ENCODE measurements around the gene RYR2. TPM values are rescaled to one million over a fixed set of nuclear protein-coding genes. Genes with fewer than 3 reads are reported as not detected.
"Not testable (repeated sequence)": the region's sequence is repeated elsewhere in the genome, so short reads cannot be mapped to it uniquely, and the experiment has no call there.

The RYR2 gene
- total RNA-seq, 1 donor from 2014 or later: 0.02 TPM

DNA sequence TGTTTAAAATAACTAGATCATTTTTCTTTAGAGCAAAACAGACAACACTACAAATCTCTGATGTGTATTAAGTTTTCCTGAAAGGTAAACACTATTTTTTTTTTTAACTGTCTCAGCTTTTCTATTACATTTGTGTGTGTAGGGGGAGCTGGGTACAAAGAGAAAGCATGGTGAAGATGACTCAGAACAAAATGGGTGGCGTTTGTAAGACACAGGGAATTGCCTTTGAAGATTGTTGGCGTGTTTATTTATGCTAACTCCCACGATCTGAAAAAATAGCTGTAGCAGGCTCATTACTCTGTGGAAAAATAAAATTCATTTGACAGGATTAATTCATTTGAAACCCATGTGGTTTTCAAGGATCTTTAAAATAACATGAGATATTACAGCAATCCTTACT is 285.1 kb downstream of the RYR2 start:
- Mint-ChIP-seq H3K27me3 (no peaks in the 10 kb centered on the region), H3K4me1 (no peaks in the 10 kb centered on the region), H3K4me3 (no peak overlapping the region), H3K27ac (no peak overlapping the region), H3K36me3 (ENCODE audit: low read depth) (no peaks in the 10 kb centered on the region), H3K9me3 (no peaks in the 10 kb centered on the region)
- DNase-seq: no peak
- intact Hi-C loops (cut with micrococcal nuclease): no loop called here

DNA sequence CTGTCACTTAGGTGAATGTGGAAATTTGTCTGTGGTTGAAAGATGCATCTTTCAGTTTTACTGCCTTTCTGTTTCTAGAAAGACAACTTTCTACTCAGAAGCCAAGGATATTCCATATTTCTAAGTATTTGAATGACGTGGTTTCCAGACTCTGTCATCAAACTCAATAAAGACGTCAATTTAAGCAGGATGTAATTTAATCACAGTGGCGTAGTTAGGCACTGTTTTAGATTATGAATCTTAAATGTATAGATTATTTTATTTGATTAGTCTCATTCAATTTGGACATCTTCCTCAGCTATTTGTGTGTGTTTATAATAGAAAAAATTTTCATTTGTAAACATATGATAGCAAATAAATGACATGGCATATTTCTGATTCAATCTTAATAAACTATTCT is 298.9 kb downstream of the RYR2 start:
- Mint-ChIP-seq H3K27ac (no peak overlapping the region), H3K9me3 (no peaks in the 10 kb centered on the region), H3K4me1 (no peaks in the 10 kb centered on the region), H3K4me3 (no peak overlapping the region), H3K27me3 (no peaks in the 10 kb centered on the region), H3K36me3 (ENCODE audit: low read depth) (no peaks in the 10 kb centered on the region)
- no peak for DNase-seq
- intact Hi-C loops (cut with micrococcal nuclease): no loop called here

GRCh38 chr1:237341391-237341790 is 299.4 kb downstream of the RYR2 start:
- Mint-ChIP-seq H3K4me1 (no peaks in the 10 kb centered on the region), H3K4me3 (no peak overlapping the region), H3K27me3 (no peaks in the 10 kb centered on the region), H3K36me3 (ENCODE audit: low read depth) (no peaks in the 10 kb centered on the region), H3K27ac (no peak overlapping the region), H3K9me3 (no peaks in the 10 kb centered on the region)
- intact Hi-C loops (cut with micrococcal nuclease): no loop called here
- no peak for DNase-seq

- Mint-ChIP-seq H3K36me3 (ENCODE audit: low read depth) (no peaks in the 10 kb centered on the region), H3K9me3 (no peaks in the 10 kb centered on the region), H3K4me3 (no peak overlapping the region), H3K27ac (no peak overlapping the region), H3K27me3 (no peaks in the 10 kb centered on the region), H3K4me1 (no peaks in the 10 kb centered on the region)
- no peak for DNase-seq
- intact Hi-C loops (cut with micrococcal nuclease): no loop called here
Measured at GRCh38 chr1:237342730-237343129, 300.7 kb downstream of the RYR2 start.

- Mint-ChIP-seq H3K27ac (no peak overlapping the region), H3K4me1 (no peaks in the 10 kb centered on the region), H3K4me3 (no peak overlapping the region), H3K9me3 (no peaks in the 10 kb centered on the region), H3K27me3 (peaks cover 1% of the 10 kb centered on the region), H3K36me3 (ENCODE audit: low read depth) (no peaks in the 10 kb centered on the region)
- no peak for DNase-seq
- intact Hi-C loops (cut with micrococcal nuclease): no loop called here
Measured at GRCh38 chr1:237352747-237353146, 310.8 kb downstream of the RYR2 start.

DNA sequence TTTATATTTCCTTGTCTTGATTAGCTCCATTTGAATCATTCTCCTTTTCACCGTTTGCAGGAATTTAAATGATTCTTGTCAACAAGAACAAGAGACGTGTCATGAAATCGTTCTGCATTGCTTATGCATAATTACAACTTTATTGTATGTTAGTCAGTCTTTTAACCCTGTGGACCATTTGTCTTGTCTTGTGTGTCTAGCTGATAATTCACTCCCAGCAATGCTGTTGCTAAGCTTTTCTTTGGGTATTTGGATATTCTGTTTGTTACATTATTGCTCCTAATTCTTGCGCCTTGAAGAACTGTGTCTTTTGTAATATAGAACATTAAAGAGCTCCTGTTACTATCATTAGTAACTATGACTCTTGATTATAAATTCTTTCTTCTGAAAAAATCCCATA is 311.9 kb downstream of the RYR2 start:
- intact Hi-C loops (cut with micrococcal nuclease): no loop called here
- Mint-ChIP-seq H3K27ac (no peak overlapping the region), H3K9me3 (no peaks in the 10 kb centered on the region), H3K36me3 (ENCODE audit: low read depth) (no peaks in the 10 kb centered on the region), H3K4me1 (no peaks in the 10 kb centered on the region), H3K4me3 (no peak overlapping the region), H3K27me3 (peaks cover 1% of the 10 kb centered on the region)
- no peak for DNase-seq

DNA sequence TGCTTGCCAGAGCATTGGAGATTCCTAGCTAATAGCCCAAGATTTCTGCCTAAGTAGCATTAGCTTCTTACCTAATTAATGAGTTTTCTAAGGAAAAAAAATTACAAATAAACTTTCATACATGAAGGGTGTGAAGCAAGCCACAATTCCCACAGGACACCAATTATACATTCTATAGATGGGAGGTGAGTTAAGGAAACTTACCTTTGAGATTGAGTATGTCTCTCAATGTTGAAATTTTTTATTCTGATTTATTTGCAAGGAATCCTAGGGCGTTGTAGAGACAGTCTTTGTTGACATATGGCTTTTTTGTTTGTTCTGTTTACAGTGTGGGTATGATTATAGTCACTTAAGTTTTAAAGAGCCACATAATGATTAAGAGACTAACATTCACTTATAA is 313.0 kb downstream of the RYR2 start:
- Mint-ChIP-seq H3K4me1 (no peaks in the 10 kb centered on the region), H3K9me3 (no peaks in the 10 kb centered on the region), H3K36me3 (ENCODE audit: low read depth) (no peaks in the 10 kb centered on the region), H3K4me3 (no peak overlapping the region), H3K27me3 (peaks cover 1% of the 10 kb centered on the region), H3K27ac (no peak overlapping the region)
- DNase-seq: no peak
- intact Hi-C loops (cut with micrococcal nuclease): no loop called here

DNA sequence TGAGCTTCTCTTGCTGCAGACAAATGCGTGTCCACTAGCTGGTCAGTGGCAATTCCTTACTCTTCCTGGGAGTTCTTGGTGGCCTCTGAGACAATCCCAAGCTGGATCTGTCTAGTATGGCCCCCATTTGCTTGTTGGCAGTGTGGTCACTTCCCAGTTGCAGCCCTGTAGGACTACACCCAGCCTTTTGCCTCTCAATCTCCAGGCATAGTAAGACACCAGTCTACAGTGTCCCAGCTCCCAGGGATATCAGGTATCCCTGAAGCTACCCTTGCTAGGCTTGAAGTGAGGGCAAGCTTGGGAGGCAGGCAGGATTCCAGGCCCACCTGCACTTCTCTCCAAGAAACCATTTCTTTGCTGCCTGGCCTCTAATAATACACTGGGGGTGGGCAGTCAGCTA is 316.6 kb downstream of the RYR2 start:
- DNase-seq: no peak
- Mint-ChIP-seq H3K36me3 (ENCODE audit: low read depth) (no peaks in the 10 kb centered on the region), H3K4me3 (no peak overlapping the region), H3K27me3 (no peaks in the 10 kb centered on the region), H3K9me3 (no peaks in the 10 kb centered on the region), H3K4me1 (no peaks in the 10 kb centered on the region), H3K27ac (no peak overlapping the region)
- intact Hi-C loops (cut with micrococcal nuclease): no loop called here

GRCh38 chr1:237367758-237368157 is 325.8 kb downstream of the RYR2 start:
- no peak overlapping the region for H3K4me3 Mint-ChIP-seq
- no peaks in the 10 kb centered on the region for H3K9me3 Mint-ChIP-seq
- H3K27ac Mint-ChIP-seq: no peak overlapping the region
- H3K36me3 Mint-ChIP-seq (ENCODE audit: low read depth): no peaks in the 10 kb centered on the region
- DNase-seq: no peak
- intact Hi-C loops (cut with micrococcal nuclease): no loop called here
- H3K4me1 Mint-ChIP-seq: no peaks in the 10 kb centered on the region
- H3K27me3 Mint-ChIP-seq: no peaks in the 10 kb centered on the region

- H3K9me3 Mint-ChIP-seq; H3K27me3 Mint-ChIP-seq; H3K27ac Mint-ChIP-seq; H3K36me3 Mint-ChIP-seq (ENCODE audit: low read depth); intact Hi-C loops (cut with micrococcal nuclease); H3K4me1 Mint-ChIP-seq; DNase-seq; H3K4me3 Mint-ChIP-seq: not testable (repeated sequence)
Measured at GRCh38 chr1:237371477-237371876, 329.5 kb downstream of the RYR2 start.

GRCh38 chr1:237383791-237384190 is 341.8 kb downstream of the RYR2 start:
- Mint-ChIP-seq H3K4me1 (no peaks in the 10 kb centered on the region), H3K4me3 (no peak overlapping the region), H3K27me3 (peaks cover 3% of the 10 kb centered on the region), H3K27ac (no peak overlapping the region), H3K36me3 (ENCODE audit: low read depth) (no peaks in the 10 kb centered on the region), H3K9me3 (no peaks in the 10 kb centered on the region)
- intact Hi-C loops (cut with micrococcal nuclease): no loop called here
- no peak for DNase-seq

DNA sequence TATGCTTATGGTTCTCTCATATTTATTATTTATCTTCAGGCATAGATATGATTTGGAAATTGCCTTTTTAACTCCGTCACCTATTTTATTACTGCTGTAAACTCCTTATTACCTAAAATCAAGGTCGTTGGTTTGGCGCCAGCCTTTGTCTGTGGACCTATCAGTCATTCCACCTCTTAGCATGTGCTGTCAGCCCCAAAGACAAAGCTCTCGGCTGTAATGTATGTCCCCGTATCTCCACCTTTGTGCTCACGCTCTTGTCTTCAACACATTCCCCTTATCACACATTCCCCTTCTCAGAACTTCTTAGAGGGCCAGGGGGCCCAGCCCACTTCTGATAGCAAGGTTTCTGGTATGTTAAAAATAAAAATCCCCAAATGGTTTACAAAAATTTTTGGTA is 342.2 kb downstream of the RYR2 start:
- intact Hi-C loops (cut with micrococcal nuclease): no loop called here
- Mint-ChIP-seq H3K27ac (no peak overlapping the region), H3K27me3 (peaks cover 3% of the 10 kb centered on the region), H3K4me3 (no peak overlapping the region), H3K36me3 (ENCODE audit: low read depth) (no peaks in the 10 kb centered on the region), H3K9me3 (no peaks in the 10 kb centered on the region), H3K4me1 (no peaks in the 10 kb centered on the region)
- DNase-seq: no peak

DNA sequence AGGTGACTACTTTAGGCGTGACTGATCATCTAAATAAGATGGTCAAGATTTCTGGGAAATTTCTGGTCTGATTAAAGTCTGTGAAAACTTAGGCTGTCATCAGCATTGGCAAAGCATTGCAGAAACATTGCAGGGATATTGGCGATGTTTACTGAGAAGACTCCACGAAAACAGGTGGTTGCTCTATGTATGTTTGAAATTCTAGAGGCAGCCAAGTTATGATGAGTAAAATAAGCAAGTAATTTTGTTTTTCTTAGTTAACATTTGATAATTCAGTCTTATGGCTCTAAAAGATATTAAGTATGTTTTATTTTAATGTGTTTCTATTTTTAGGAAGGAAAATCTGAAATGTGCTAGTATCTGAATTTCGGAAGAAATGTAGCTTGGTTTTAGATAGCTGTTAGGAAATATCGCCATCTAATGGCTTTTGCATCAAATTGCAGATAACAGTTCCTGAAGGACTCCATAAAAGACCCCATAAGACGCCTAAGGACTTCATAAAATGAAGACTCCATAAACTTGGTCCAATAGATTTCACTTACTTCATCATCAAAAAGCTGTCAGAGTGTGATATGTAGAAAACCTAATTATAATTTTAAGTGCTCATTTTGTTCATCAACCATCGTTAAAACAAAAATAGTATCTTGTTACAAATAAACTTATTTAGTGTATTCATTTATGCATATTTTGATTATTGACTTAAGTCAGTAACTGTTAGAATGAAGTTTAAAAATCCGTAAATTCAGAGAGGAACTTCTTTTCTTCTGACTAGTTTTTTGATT is 344.6 kb downstream of the RYR2 start:
- Mint-ChIP-seq H3K4me3 (no peak overlapping the region), H3K36me3 (ENCODE audit: low read depth) (no peaks in the 10 kb centered on the region), H3K27me3 (peaks cover 3% of the 10 kb centered on the region), H3K27ac (no peak overlapping the region), H3K9me3 (no peaks in the 10 kb centered on the region), H3K4me1 (no peaks in the 10 kb centered on the region)
- intact Hi-C loops (cut with micrococcal nuclease): loop anchor here (5.0 kb wide), 3 partner anchors 629 to 1284 kb away; no protein-coding TSS in a partner anchor
- DNase-seq: no peak

- Mint-ChIP-seq H3K4me1 (no peaks in the 10 kb centered on the region), H3K27me3 (peaks cover 3% of the 10 kb centered on the region), H3K27ac (no peak overlapping the region)
Measured at GRCh38 chr1:237387144-237387505, 345.1 kb downstream of the RYR2 start.

DNA sequence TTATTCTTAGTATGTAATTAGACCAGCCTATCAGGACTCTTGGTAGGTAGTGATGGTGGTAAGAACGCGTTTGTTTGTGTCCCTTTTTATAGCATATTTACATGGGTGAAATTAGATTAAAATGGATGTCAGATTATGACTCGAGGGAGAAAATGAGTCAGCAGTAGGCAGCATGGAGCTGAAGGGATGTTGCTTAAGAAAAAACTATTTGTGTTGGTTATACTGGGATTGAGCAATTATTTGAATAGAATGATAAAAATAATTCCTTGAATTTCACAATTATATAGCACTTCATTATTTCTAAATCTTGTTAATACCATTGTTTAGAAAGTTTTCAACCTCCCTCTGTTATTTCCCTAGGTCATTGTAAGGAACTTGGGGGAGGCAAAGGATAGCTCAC is 348.8 kb downstream of the RYR2 start:
- no peaks in the 10 kb centered on the region for H3K4me1 Mint-ChIP-seq
- intact Hi-C loops (cut with micrococcal nuclease): no loop called here
- H3K4me3 Mint-ChIP-seq: no peak overlapping the region
- H3K9me3 Mint-ChIP-seq: no peaks in the 10 kb centered on the region
- no peak overlapping the region for H3K27ac Mint-ChIP-seq
- DNase-seq: no peak
- H3K27me3 Mint-ChIP-seq: peaks cover 1% of the 10 kb centered on the region
- no peaks in the 10 kb centered on the region for H3K36me3 Mint-ChIP-seq (ENCODE audit: low read depth)

More at GRCh38 chr1:237387144-237387505, 345.1 kb downstream of the RYR2 start:
- intact Hi-C loops (cut with micrococcal nuclease): loop anchor here (5.0 kb wide), 3 partner anchors 630 to 1285 kb away; no protein-coding TSS in a partner anchor
- Mint-ChIP-seq H3K4me3 (no peak overlapping the region), H3K36me3 (ENCODE audit: low read depth) (no peaks in the 10 kb centered on the region), H3K9me3 (no peaks in the 10 kb centered on the region)
- DNase-seq: no peak
